Measurements from ENCODE around the gene FAM83B. TPM values are rescaled to one million over a fixed set of nuclear protein-coding genes. Genes with fewer than 3 reads are reported as not detected.
"Not testable (repeated sequence)": the region's sequence is repeated elsewhere in the genome, so short reads cannot be mapped to it uniquely, and the experiment has no call there.

FAM83B gene
- total RNA-seq, 2 donors from 2014 or later = not detected

DNA sequence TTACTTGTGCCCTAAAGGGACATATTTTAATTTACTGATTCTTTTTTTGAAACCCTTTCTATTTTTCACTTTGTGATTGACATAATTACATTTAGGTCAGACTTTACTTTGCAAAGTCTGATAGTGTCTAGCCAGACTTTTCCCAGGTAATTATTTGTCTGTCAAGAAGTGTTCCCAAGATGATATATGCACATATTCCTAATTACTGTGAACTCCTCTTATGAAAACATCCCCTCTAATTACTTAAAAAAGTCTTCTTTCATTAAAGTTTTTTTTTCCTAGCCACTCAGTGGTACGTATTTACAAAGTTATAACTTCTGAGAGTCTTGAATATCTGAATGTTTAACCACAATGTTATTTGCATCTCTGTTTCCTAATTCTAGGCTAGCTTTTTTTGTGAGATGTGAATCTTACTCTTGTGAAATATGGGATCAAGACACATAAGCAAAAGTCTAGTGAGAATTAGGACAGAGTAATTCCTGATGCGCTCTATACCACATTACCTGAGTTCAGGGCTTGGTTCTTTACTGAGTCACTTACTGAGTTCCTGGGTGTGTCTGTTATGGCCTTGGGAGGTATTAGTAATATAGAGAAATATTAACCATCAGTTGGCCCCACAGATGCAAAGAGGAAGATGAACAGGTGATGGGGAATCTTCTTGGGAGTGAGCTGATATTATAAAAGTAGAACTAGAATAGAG lies 27.9 kb downstream of the FAM83B start:
- no peak for ATAC-seq
- Mint-ChIP-seq H3K4me1 (no peaks in the 10 kb centered on the region), H3K27me3 (no peaks in the 10 kb centered on the region), H3K27ac (no peak overlapping the region), H3K4me3 (no peak overlapping the region), H3K36me3 (ENCODE audit: low read depth) (no peaks in the 10 kb centered on the region)
- DNase-seq = no peak
- no peaks in the 10 kb centered on the region for H3K9me3 ChIP-seq (ENCODE audit: control insufficient read depth, low read length, poor library complexity, severe bottlenecking)

DNA sequence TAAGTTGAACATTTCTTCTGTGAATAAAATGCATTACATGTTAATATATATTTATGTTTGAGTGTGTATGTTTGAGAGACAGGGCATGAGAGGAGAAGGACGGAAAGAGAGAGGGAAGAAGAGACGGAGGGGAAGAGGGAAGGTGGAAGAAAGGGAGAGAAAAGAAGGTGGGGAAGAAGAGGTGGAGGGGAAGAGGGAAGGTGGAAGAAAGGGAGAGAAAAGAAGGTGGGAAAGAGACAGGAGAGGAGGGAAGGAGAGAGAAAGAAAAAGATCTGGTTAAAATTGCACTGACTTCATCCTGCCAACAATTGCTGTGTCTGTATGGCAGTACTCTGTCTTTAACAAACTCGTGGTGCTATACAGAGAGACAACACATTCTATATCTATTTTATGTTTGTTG lies 29.0 kb downstream of the FAM83B start:
- no peaks in the 10 kb centered on the region for H3K9me3 ChIP-seq (ENCODE audit: control insufficient read depth, low read length, poor library complexity, severe bottlenecking)
- DNase-seq = no peak
- Mint-ChIP-seq H3K27ac (no peak overlapping the region), H3K27me3 (no peaks in the 10 kb centered on the region), H3K4me3 (no peak overlapping the region), H3K36me3 (ENCODE audit: low read depth) (no peaks in the 10 kb centered on the region), H3K4me1 (no peaks in the 10 kb centered on the region)
- ATAC-seq = no peak

DNA sequence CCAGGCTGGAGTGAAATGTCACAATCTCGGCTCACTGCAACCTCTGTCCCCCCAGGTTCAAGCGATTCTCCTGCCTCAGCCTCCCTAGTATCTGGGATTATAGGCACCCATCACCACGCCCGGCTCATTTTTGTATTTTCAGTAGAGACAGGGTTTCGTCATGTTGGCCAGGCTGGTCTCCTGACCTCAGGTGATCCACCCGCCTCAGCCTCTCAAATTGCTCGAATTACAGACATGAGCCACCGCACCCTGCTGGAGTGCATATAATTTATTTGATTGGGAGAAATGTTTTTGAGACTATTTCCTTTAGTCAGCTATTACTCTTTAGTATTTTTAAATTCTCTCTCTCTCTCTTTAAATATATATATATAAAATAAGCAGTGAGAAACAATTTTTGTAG lies 29.8 kb downstream of the FAM83B start:
- Mint-ChIP-seq H3K4me1 (no peaks in the 10 kb centered on the region), H3K27ac (no peak overlapping the region), H3K36me3 (ENCODE audit: low read depth) (no peaks in the 10 kb centered on the region), H3K4me3 (no peak overlapping the region), H3K27me3 (no peaks in the 10 kb centered on the region)
- DNase-seq = no peak
- no peaks in the 10 kb centered on the region for H3K9me3 ChIP-seq (ENCODE audit: control insufficient read depth, low read length, poor library complexity, severe bottlenecking)
- no peak for ATAC-seq

DNA sequence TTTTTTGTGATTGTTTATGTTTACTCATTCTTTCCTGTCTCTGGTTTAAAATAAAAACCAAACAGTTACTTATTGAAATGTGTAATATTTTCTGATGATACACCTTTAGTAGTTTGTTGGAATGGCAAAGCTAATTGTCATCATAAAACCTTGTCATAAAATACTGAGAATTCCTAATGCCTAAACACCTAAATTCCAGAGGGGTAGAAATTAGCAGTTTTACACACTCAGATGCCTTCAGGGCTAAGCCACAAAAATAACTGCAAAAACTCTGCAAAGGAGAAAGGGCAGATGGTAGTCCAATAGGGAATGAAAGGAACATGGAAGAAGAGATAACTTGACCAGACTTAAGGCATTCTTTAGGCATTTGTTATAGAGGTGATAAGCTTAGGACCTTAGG lies 30.3 kb downstream of the FAM83B start:
- H3K36me3 Mint-ChIP-seq (ENCODE audit: low read depth) = no peaks in the 10 kb centered on the region
- no peak overlapping the region for H3K27ac Mint-ChIP-seq
- no peak overlapping the region for H3K4me3 Mint-ChIP-seq
- no peak for ATAC-seq
- H3K27me3 Mint-ChIP-seq = no peaks in the 10 kb centered on the region
- H3K9me3 ChIP-seq (ENCODE audit: control insufficient read depth, low read length, poor library complexity, severe bottlenecking) = no peaks in the 10 kb centered on the region
- no peaks in the 10 kb centered on the region for H3K4me1 Mint-ChIP-seq
- no peak for DNase-seq

DNA sequence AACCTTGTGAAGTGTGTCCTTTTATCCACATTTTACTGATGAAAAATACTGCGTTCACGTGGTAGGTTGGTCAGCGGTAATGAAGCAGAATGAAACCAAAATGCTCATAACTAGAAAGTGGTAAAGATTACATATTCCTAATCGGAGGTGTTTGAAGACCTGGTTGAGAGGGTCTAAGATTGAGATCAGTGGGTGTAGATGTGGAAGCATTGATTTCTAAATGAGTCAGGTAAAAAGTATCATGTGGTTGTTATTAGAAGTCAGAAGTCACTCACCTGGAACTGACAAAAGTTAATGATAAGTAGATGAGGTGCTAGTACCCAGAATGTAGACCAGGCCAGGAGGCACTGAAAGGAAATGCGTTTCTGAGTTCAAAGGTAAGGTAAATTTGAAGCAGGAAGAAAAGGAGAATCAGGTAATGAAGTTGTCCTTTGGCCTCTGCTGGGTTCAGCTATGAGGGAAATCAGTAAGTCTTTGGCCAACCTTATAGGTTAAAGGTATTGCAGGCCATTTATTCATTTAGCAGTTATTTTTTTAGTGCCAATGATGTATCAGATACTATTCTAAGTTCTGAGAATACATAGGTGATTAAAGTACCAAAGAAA lies 31.2 kb downstream of the FAM83B start:
- Mint-ChIP-seq H3K27me3 (no peaks in the 10 kb centered on the region), H3K4me1 (no peaks in the 10 kb centered on the region), H3K27ac (no peak overlapping the region), H3K4me3 (no peak overlapping the region), H3K36me3 (ENCODE audit: low read depth) (no peaks in the 10 kb centered on the region)
- DNase-seq = no peak
- ATAC-seq = no peak
- no peaks in the 10 kb centered on the region for H3K9me3 ChIP-seq (ENCODE audit: control insufficient read depth, low read length, poor library complexity, severe bottlenecking)

DNA sequence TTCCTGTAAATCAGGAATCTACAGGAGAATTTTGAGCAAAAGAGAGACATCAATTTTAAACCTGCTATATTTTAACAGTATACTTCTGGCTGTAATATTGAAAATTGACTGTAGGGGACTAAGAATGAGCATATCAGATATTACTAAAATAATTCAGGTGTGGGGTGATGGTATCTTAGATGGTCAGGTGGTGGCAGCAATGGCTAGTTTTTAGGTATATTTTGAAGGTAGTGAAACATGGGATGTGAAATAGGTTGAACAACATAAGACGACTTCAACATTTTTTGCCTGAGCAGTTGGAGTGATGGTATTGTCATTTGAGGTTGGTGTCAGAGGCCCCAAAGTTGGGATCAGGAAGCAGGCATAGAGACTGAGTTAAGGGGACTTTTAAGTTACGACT lies 32.1 kb downstream of the FAM83B start:
- DNase-seq (no peak), ATAC-seq (no peak)
- Mint-ChIP-seq H3K4me3 (no peak overlapping the region), H3K27me3 (no peaks in the 10 kb centered on the region), H3K27ac (no peak overlapping the region), H3K4me1 (no peaks in the 10 kb centered on the region), H3K36me3 (ENCODE audit: low read depth) (no peaks in the 10 kb centered on the region)
- H3K9me3 ChIP-seq (ENCODE audit: control insufficient read depth, low read length, poor library complexity, severe bottlenecking) = no peaks in the 10 kb centered on the region

DNA sequence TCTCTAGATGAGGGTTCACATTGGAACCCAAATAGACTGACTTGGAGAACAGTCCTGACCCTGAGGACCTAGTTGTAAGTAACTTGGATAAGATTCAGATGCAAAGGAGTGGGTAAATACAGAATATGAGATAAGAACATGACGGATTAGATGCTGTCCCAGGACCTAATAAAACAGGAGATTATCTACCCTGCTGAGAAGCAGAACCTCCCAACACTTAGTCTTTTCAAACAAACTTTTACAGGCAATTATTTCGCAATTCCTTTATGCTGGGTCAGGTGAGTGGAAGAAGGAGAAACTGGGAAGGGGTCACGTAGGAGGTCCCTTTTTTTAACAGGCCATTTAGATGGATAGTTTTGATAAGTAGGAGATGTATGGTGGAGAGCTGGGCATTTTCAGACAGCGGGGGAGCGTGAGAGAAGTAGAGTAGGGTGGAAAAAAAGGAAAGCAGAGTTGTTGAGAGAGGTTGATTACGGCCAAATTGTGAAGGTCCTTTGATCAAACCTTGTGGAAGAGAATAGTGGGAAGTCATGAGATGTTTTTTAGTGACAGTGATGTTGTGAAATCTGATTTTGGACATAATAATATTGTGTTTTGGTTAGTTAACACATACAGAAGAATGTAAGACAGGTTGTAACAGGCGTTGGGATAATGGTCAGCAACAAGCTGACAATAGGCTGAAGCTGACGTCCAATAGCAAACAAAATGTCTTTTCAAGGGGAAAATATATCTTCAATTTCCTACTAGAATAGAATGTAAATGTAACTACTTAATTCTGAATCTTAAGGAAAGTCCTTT lies 32.8 kb downstream of the FAM83B start:
- Mint-ChIP-seq H3K4me1 (no peaks in the 10 kb centered on the region), H3K36me3 (ENCODE audit: low read depth) (no peaks in the 10 kb centered on the region)

DNA sequence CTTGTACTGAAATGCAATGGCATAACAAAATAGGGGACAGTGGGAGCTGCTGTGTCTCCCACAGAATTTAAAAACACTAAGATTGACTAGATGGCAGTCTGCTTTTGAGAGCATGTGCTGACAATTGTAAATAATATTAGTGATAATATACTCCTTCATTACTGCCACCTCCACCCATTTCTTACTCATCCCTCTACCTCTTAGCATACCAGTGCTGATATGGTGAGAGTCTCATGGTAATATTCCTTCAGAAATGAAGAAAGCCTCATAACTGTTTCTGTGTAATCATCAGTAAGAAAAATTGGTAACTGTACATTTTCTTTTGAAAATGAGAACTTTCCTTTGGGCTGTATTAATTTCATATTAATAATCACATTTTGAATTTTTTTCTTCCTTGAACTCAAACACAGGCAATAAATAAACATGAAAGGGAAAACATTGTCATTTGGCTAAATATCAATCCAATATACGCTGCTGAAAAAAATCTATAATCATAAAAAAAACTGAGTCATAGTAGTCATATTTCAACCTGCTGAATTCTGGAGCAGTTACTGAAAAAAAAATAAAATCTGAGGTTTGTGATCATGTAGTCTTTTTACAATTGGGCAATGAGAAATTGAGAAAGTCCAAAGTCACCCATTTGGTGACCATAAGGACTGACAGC lies 34.6 kb downstream of the FAM83B start:
- Mint-ChIP-seq H3K27ac (no peak overlapping the region), H3K27me3 (no peaks in the 10 kb centered on the region), H3K4me1 (no peaks in the 10 kb centered on the region), H3K36me3 (ENCODE audit: low read depth) (no peaks in the 10 kb centered on the region), H3K4me3 (no peak overlapping the region)
- ATAC-seq (no peak), DNase-seq (no peak)
- H3K9me3 ChIP-seq (ENCODE audit: control insufficient read depth, low read length, poor library complexity, severe bottlenecking) = no peaks in the 10 kb centered on the region

More for the DNA sequence above, 32.8 kb downstream of the FAM83B start:
- no peak for ATAC-seq
- H3K9me3 ChIP-seq (ENCODE audit: control insufficient read depth, low read length, poor library complexity, severe bottlenecking) = no peaks in the 10 kb centered on the region
- no peak overlapping the region for H3K27ac Mint-ChIP-seq
- H3K4me3 Mint-ChIP-seq = no peak overlapping the region
- H3K27me3 Mint-ChIP-seq = no peaks in the 10 kb centered on the region
- no peak for DNase-seq

DNA sequence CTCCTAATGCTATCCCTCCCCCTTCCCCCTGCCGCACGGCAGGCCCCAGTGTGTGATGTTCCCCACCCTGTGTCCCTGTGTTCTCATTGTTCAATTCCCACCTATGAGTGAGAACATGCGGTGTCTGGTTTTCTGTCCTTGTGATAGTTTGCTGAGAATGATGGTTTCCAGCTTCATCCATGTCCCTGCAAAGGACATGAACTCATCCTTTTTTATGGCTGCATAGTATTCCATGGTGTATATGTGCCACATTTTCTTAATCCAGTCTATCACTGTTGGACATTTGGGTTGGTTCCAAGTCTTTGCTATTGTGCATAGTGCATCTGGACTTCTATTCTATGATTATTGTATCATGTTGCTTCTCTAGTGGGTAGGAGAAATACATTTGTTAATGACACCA lies 35.3 kb downstream of the FAM83B start:
- DNase-seq; H3K9me3 ChIP-seq (ENCODE audit: control insufficient read depth, low read length, poor library complexity, severe bottlenecking); ATAC-seq; H3K4me1 Mint-ChIP-seq; H3K27ac Mint-ChIP-seq; H3K27me3 Mint-ChIP-seq; H3K4me3 Mint-ChIP-seq; H3K36me3 Mint-ChIP-seq (ENCODE audit: low read depth): not testable (repeated sequence)

DNA sequence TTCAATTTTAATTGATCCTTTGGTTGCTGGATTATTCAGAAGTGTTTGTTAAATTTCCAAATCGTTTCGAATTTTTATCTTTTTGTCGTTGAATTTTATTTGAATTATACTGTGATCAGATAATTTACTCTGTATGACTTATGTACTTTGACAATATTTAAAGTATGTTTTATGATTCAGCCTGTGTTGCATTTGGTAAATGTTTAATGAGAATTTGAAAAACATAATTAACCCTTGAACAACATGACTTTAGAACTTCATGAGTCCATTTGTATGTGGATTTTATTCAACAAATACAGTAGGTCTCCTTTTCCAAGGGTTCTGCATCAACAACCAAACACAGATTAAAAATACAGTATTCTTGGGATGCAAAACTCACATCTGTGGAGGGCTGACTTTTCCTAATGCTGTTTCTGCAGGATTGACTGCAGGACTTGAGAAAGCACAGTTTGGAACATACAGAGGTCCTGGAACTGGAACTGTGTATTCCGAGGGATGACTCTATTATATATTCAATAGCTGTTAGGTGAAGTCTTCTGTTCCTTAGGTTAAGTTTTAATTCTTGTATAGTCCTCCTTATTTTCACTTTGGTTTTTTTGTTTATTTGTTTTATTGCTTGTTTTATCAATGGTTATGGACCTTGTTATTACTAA lies 40.5 kb downstream of the FAM83B start:
- H3K36me3 Mint-ChIP-seq (ENCODE audit: low read depth) = no peaks in the 10 kb centered on the region
- no peaks in the 10 kb centered on the region for H3K4me1 Mint-ChIP-seq
- H3K27ac Mint-ChIP-seq = no peak overlapping the region
- ATAC-seq = no peak
- DNase-seq = no peak
- H3K9me3 ChIP-seq (ENCODE audit: control insufficient read depth, low read length, poor library complexity, severe bottlenecking) = no peaks in the 10 kb centered on the region
- H3K27me3 Mint-ChIP-seq = no peaks in the 10 kb centered on the region
- H3K4me3 Mint-ChIP-seq = no peak overlapping the region

DNA sequence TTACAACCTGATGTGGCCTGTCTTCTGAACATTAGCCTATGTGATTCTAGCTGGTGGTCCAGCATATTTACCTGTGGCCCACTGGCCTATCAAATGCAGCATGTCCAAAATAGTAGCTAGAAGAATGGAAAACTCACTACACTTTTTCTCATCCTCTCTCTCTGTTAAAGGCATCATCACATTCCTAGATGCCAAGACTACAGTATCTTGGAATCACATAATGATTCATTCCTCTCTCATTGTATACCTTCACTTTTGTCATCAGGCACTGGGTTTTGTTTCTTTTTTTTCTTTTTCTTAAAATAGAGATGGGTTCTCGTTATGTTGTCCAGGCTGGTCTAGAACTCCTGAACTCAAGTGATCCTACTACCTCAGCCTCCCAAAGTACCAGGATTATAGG lies 45.0 kb downstream of the FAM83B start:
- H3K27me3 Mint-ChIP-seq = no peaks in the 10 kb centered on the region
- no peaks in the 10 kb centered on the region for H3K9me3 ChIP-seq (ENCODE audit: control insufficient read depth, low read length, poor library complexity, severe bottlenecking)
- no peak overlapping the region for H3K27ac Mint-ChIP-seq
- ATAC-seq (no peak), DNase-seq (no peak)
- H3K4me3 Mint-ChIP-seq = no peak overlapping the region
- no peaks in the 10 kb centered on the region for H3K36me3 Mint-ChIP-seq (ENCODE audit: low read depth)
- no peaks in the 10 kb centered on the region for H3K4me1 Mint-ChIP-seq

DNA sequence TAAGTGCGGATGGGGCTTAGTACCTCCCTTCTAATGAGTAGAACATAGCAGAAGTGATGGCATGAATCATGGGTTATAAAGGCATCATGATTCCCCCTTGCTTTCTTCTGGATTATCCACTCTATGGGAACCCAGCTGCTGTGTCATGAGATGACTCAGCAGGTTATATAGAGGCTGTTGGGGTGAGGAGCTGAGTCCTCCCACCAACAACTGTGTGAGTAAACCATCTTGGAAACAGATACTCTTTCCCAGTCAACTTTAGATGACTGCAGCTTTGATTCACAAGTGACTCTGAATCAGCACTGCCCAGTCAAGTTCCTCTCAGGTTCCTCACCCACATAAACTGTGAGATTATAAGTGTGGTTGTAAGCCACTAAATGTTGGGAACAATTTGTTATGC lies 46.3 kb downstream of the FAM83B start:
- ATAC-seq = no peak
- H3K9me3 ChIP-seq (ENCODE audit: control insufficient read depth, low read length, poor library complexity, severe bottlenecking) = no peaks in the 10 kb centered on the region
- H3K27ac Mint-ChIP-seq = no peak overlapping the region
- H3K36me3 Mint-ChIP-seq (ENCODE audit: low read depth) = no peaks in the 10 kb centered on the region
- no peaks in the 10 kb centered on the region for H3K4me1 Mint-ChIP-seq
- no peak for DNase-seq
- no peak overlapping the region for H3K4me3 Mint-ChIP-seq
- H3K27me3 Mint-ChIP-seq = no peaks in the 10 kb centered on the region

DNA sequence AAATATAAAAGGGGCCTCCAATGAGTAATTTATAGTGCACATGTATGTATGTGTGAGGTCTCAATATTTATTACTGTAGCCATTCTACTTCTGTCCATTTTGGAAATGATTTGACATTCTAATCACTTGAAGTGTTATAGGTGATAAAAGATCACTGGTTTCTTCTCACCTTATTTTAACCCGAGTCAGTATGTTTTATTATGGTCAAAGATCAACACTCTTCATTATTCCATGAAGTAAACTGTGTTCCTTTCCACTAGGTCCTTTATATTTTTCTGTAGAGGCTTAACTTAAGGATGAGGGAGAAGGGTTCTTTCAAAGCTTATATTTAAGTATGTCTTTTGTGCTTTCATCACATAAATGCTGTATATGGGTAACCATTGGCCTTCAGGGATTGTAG lies 47.2 kb downstream of the FAM83B start:
- Mint-ChIP-seq H3K4me3 (no peak overlapping the region), H3K27me3 (no peaks in the 10 kb centered on the region), H3K36me3 (ENCODE audit: low read depth) (no peaks in the 10 kb centered on the region), H3K4me1 (no peaks in the 10 kb centered on the region), H3K27ac (no peak overlapping the region)
- no peak for ATAC-seq
- H3K9me3 ChIP-seq (ENCODE audit: control insufficient read depth, low read length, poor library complexity, severe bottlenecking) = no peaks in the 10 kb centered on the region
- DNase-seq = no peak

All from T-helper 17 cell (primary cell).